ENCODE data around the gene ACTA2.

Gene ACTA2

GRCh38 chr10:88949051-88949450 lies 3.5 kb downstream of the ACTA2 start:
- H3K36me3 ChIP-seq (ENCODE audit: insufficient read depth, low read length) = no peaks in the 10 kb centered on the region
- peaks cover 35% of the 10 kb centered on the region for H3K4me1 ChIP-seq (ENCODE audit: control insufficient read depth, insufficient read depth, low read length)
- H3K4me3 ChIP-seq (ENCODE audit: low read length) = no peak overlapping the region
- H3K27me3 ChIP-seq (ENCODE audit: control insufficient read depth, insufficient read depth, low read length) = no peaks in the 10 kb centered on the region
- H3K4me2 ChIP-seq (ENCODE audit: low read length) = no peak overlapping the region
- no peaks in the 10 kb centered on the region for H3K9me3 ChIP-seq (replicated peaks; ENCODE audit: low read length)
- no peak overlapping the region for H3K9ac ChIP-seq (ENCODE audit: low read depth, low read length)

- peaks cover 20% of the 10 kb centered on the region for H3K4me1 ChIP-seq (ENCODE audit: control insufficient read depth, insufficient read depth, low read length)
Measured at GRCh38 chr10:88946965-88947590, 5.5 kb downstream of the ACTA2 start.

GRCh38 chr10:88946200-88946599 lies 6.4 kb downstream of the ACTA2 start:
- no peak overlapping the region for H3K4me3 ChIP-seq (ENCODE audit: low read length)
- no peaks in the 10 kb centered on the region for H3K9me3 ChIP-seq (replicated peaks; ENCODE audit: low read length)
- H3K9ac ChIP-seq (ENCODE audit: low read depth, low read length) = no peak overlapping the region
- H3K36me3 ChIP-seq (ENCODE audit: insufficient read depth, low read length) = peaks cover 10% of the 10 kb centered on the region
- no peaks in the 10 kb centered on the region for H3K27me3 ChIP-seq (ENCODE audit: control insufficient read depth, insufficient read depth, low read length)
- no peak overlapping the region for H3K4me2 ChIP-seq (ENCODE audit: low read length)
- H3K4me1 ChIP-seq (ENCODE audit: control insufficient read depth, insufficient read depth, low read length) = peaks cover 15% of the 10 kb centered on the region

More at GRCh38 chr10:88946965-88947590, 5.5 kb downstream of the ACTA2 start:
- Histone ChIP-seq H3K27me3 (ENCODE audit: control insufficient read depth, insufficient read depth, low read length) (no peaks in the 10 kb centered on the region), H3K4me2 (ENCODE audit: low read length) (no peak overlapping the region), H3K4me3 (ENCODE audit: low read length) (no peak overlapping the region), H3K9ac (ENCODE audit: low read depth, low read length) (no peak overlapping the region), H3K36me3 (ENCODE audit: insufficient read depth, low read length) (peaks cover 9% of the 10 kb centered on the region), H3K9me3 (replicated peaks; ENCODE audit: low read length) (no peaks in the 10 kb centered on the region)

GRCh38 chr10:88944813-88945212 lies 7.8 kb downstream of the ACTA2 start:
- peaks cover 1% of the 10 kb centered on the region for H3K4me1 ChIP-seq (ENCODE audit: control insufficient read depth, insufficient read depth, low read length)
- H3K4me3 ChIP-seq (ENCODE audit: low read length) = no peak overlapping the region
- H3K9ac ChIP-seq (ENCODE audit: low read depth, low read length) = no peak overlapping the region
- H3K9me3 ChIP-seq (replicated peaks; ENCODE audit: low read length) = no peaks in the 10 kb centered on the region
- H3K4me2 ChIP-seq (ENCODE audit: low read length) = no peak overlapping the region
- no peaks in the 10 kb centered on the region for H3K27me3 ChIP-seq (ENCODE audit: control insufficient read depth, insufficient read depth, low read length)
- peaks cover 13% of the 10 kb centered on the region for H3K36me3 ChIP-seq (ENCODE audit: insufficient read depth, low read length)

- Histone ChIP-seq H3K36me3 (ENCODE audit: insufficient read depth, low read length) (peaks cover 16% of the 10 kb centered on the region), H3K9ac (ENCODE audit: low read depth, low read length) (no peak overlapping the region), H3K9me3 (replicated peaks; ENCODE audit: low read length) (no peaks in the 10 kb centered on the region), H3K4me3 (ENCODE audit: low read length) (no peak overlapping the region), H3K4me1 (ENCODE audit: control insufficient read depth, insufficient read depth, low read length) (no peaks in the 10 kb centered on the region), H3K27me3 (ENCODE audit: control insufficient read depth, insufficient read depth, low read length) (no peaks in the 10 kb centered on the region), H3K4me2 (ENCODE audit: low read length) (no peak overlapping the region)
Measured at GRCh38 chr10:88943778-88944177, 8.8 kb downstream of the ACTA2 start.

GRCh38 chr10:88941026-88941425 lies 11.5 kb downstream of the ACTA2 start:
- no peak overlapping the region for H3K9ac ChIP-seq (ENCODE audit: low read depth, low read length)
- no peak overlapping the region for H3K4me2 ChIP-seq (ENCODE audit: low read length)
- H3K27me3 ChIP-seq (ENCODE audit: control insufficient read depth, insufficient read depth, low read length) = no peaks in the 10 kb centered on the region
- H3K4me1 ChIP-seq (ENCODE audit: control insufficient read depth, insufficient read depth, low read length) = no peaks in the 10 kb centered on the region
- H3K36me3 ChIP-seq (ENCODE audit: insufficient read depth, low read length) = peaks cover 27% of the 10 kb centered on the region
- no peaks in the 10 kb centered on the region for H3K9me3 ChIP-seq (replicated peaks; ENCODE audit: low read length)
- H3K4me3 ChIP-seq (ENCODE audit: low read length) = no peak overlapping the region

- no peak overlapping the region for H3K4me2 ChIP-seq (ENCODE audit: low read length)
- no peak overlapping the region for H3K9ac ChIP-seq (ENCODE audit: low read depth, low read length)
- H3K36me3 ChIP-seq (ENCODE audit: insufficient read depth, low read length) = peaks cover 31% of the 10 kb centered on the region
- H3K9me3 ChIP-seq (replicated peaks; ENCODE audit: low read length) = no peaks in the 10 kb centered on the region
- H3K4me3 ChIP-seq (ENCODE audit: low read length) = no peak overlapping the region
- H3K4me1 ChIP-seq (ENCODE audit: control insufficient read depth, insufficient read depth, low read length) = peaks cover 5% of the 10 kb centered on the region
- no peaks in the 10 kb centered on the region for H3K27me3 ChIP-seq (ENCODE audit: control insufficient read depth, insufficient read depth, low read length)
Measured at GRCh38 chr10:88938938-88939337, 13.6 kb downstream of the ACTA2 start.

GRCh38 chr10:88938039-88938438 lies 14.5 kb downstream of the ACTA2 start:
- no peak overlapping the region for H3K4me2 ChIP-seq (ENCODE audit: low read length)
- peaks cover 5% of the 10 kb centered on the region for H3K4me1 ChIP-seq (ENCODE audit: control insufficient read depth, insufficient read depth, low read length)
- no peaks in the 10 kb centered on the region for H3K9me3 ChIP-seq (replicated peaks; ENCODE audit: low read length)
- H3K4me3 ChIP-seq (ENCODE audit: low read length) = no peak overlapping the region
- H3K27me3 ChIP-seq (ENCODE audit: control insufficient read depth, insufficient read depth, low read length) = no peaks in the 10 kb centered on the region
- no peak overlapping the region for H3K9ac ChIP-seq (ENCODE audit: low read depth, low read length)
- H3K36me3 ChIP-seq (ENCODE audit: insufficient read depth, low read length) = peaks cover 23% of the 10 kb centered on the region

GRCh38 chr10:88936656-88937055 lies 15.9 kb downstream of the ACTA2 start:
- Histone ChIP-seq H3K4me1 (ENCODE audit: control insufficient read depth, insufficient read depth, low read length) (peaks cover 9% of the 10 kb centered on the region), H3K4me2 (ENCODE audit: low read length) (no peak overlapping the region), H3K9ac (ENCODE audit: low read depth, low read length) (no peak overlapping the region), H3K36me3 (ENCODE audit: insufficient read depth, low read length) (peaks cover 22% of the 10 kb centered on the region), H3K9me3 (replicated peaks; ENCODE audit: low read length) (no peaks in the 10 kb centered on the region), H3K4me3 (ENCODE audit: low read length) (no peak overlapping the region), H3K27me3 (ENCODE audit: control insufficient read depth, insufficient read depth, low read length) (no peaks in the 10 kb centered on the region)

- Histone ChIP-seq H3K27me3 (ENCODE audit: control insufficient read depth, insufficient read depth, low read length) (no peaks in the 10 kb centered on the region), H3K4me3 (ENCODE audit: low read length) (peak overlapping the region; percentile 12), H3K4me2 (ENCODE audit: low read length) (peak overlapping the region; percentile 45), H3K36me3 (ENCODE audit: insufficient read depth, low read length) (peaks cover 18% of the 10 kb centered on the region), H3K9ac (ENCODE audit: low read depth, low read length) (no peak overlapping the region), H3K9me3 (replicated peaks; ENCODE audit: low read length) (no peaks in the 10 kb centered on the region), H3K4me1 (ENCODE audit: control insufficient read depth, insufficient read depth, low read length) (peaks cover 9% of the 10 kb centered on the region)
Measured at GRCh38 chr10:88934900-88935672, 17.5 kb downstream of the ACTA2 start.

- Histone ChIP-seq H3K4me1 (ENCODE audit: control insufficient read depth, insufficient read depth, low read length) (peaks cover 9% of the 10 kb centered on the region), H3K27me3 (ENCODE audit: control insufficient read depth, insufficient read depth, low read length) (no peaks in the 10 kb centered on the region), H3K36me3 (ENCODE audit: insufficient read depth, low read length) (peaks cover 14% of the 10 kb centered on the region), H3K4me3 (ENCODE audit: low read length) (no peak overlapping the region), H3K4me2 (ENCODE audit: low read length) (no peak overlapping the region), H3K9me3 (replicated peaks; ENCODE audit: low read length) (no peaks in the 10 kb centered on the region), H3K9ac (ENCODE audit: low read depth, low read length) (no peak overlapping the region)
Measured at GRCh38 chr10:88933564-88933963, 19.0 kb downstream of the ACTA2 start.
